HT1080 (cell line): Measurements from ENCODE around the gene NRXN3. TPM values are rescaled to one million over a fixed set of nuclear protein-coding genes. Genes with fewer than 3 reads are reported as not detected.

Experiments
- DNase-seq: peaks from one replicate; pipeline ENCODE4 v3.0.0-alpha.2; 2015; ENCODE audit warnings: low read depth
- total RNA-seq: library from RNA; depleted of rRNA; stranded (reverse); fragments of >200 nt; shearing (Covaris generic); gene quantifications from 2 replicates; pipeline ENCODE4 v1.2.3, GENCODE V29; 2014

NRXN3 gene
- total RNA-seq, 1 experiment from 2014 or later = 1.2 TPM

DNA sequence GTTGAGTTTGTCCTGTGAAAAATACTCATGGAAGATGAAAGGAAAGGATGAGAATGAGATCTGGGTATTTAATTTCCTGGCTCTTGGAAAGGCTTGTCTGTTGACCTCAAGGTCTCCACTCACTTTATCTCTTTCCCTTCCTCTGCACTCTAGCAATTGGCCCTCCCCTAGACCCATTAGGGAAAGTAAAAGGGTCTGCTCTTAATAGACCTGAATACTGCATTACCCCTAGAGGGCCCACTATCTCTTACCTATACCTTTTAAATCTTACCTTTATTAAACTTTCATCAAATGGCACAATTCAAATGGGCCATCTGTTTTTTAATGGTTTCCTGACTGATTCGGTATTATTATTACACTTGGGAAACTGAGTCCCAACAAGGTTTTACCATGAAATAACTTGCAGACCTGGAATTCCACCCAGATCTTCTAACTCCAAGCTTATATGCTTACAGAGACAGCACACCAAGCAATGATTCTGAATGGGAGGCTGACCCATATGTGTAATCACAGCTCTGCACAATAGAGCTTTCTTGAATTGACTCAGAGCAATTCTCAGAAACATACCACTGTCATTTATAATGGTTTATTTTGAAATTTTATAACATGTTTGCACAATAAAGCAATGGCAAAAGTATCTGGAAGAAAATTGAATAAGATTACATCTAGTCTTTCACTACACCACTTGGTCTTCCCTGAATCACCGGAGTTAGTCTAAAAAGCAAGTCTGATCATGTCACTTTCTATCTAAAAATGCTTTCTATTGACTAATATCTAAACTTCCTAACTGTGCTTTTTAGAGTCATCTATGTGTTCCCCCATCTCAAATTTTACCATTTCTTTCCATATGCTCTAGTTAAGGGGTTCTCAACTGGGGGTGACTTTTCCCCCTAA lies 618.5 kb downstream of the NRXN3 start:
- no peak for DNase-seq

DNA sequence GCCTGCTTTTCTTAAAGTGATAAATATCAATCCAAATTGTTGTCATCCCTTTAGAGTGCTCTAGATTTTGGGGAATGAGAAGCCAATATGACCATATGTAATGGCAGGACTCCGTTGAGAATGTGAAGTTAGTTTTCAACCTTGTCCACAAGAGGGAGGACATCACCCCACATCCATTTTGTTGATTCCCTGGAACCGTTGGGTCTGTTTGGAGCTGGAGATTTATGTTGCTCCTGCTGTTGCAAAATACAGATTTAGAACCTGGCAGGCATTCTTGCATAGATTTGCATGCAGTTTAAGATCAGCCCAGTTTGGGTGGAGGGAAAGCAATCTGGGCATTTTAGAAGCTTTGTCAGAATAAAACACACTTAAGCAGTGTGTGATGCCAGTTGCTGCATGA lies 620.1 kb downstream of the NRXN3 start:
- no peak for DNase-seq

DNA sequence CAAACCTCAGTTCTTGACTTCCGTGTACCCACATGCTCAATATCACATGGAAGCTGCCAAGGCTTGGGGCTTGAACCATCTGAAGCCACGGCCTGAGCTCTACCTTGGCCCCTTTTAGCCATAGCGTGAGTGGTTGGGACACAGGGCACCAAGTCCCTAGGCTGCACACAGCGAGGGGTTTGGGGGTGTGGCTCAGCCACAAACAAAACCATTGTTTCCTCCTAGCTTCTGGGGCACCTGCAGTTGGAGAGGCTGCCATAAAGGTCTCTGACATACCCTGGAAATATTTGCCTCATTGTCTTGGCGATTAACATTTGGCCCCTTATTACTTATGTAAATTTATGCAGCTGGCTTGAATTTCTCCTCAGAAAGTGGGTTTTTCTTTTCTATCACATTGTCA lies 628.6 kb downstream of the NRXN3 start:
- DNase-seq = no peak

DNA sequence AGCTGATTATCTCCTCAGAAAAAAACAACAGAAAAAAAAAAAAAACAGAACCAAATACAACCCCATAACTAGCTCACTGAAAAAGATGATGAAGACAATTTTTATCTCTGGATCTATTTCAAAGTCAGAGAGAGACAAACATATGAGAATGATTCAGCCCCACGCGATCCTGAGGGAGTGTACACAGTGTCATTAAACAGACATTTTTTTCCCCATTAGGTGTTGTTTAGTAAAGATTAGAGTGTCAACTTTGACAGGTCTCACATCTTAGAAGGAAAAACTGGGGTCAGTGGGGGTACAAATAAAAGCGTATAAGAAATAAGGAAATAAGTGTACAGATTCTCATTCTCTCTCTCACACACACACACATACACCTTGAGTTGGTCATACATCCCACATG lies 635.4 kb downstream of the NRXN3 start:
- no peak for DNase-seq

DNA sequence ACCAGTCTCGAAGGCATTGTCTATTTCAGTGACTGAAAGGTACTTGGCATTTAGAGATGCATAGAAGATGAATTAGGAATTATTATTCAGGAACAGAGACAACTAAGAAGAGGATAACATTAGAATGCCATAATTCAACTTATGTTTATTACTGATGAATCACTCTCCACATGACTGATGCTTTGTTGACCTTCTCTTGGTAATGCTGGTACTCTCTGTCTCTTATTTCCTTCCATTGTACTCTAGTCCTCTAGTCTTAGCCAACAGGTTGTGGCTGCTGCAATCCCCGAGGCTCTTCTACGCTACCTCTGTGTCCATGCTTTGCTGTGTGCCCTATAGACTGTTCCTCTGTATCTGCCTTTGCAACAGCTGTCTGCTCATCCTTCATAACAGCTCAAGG lies 652.9 kb downstream of the NRXN3 start:
- no peak for DNase-seq

DNA sequence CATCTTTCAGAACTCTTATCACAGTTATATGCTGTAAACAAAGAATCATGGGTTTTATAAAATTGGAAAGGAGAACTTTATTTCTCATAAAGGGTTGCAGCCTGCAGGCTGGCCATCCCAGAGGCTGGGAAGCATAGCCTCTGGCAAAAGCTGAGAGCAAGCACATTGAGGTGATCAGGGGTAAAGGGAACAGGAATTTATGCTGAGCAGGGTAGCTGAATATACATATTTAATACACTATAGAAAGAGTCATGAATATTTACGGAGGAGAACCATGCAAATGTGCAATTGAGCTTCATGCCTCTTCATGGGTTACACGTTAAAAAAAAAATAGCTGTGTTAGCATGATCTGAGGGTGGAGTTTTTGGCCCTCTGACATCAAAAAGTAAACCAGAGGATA lies 653.3 kb downstream of the NRXN3 start:
- no peak for DNase-seq

DNA sequence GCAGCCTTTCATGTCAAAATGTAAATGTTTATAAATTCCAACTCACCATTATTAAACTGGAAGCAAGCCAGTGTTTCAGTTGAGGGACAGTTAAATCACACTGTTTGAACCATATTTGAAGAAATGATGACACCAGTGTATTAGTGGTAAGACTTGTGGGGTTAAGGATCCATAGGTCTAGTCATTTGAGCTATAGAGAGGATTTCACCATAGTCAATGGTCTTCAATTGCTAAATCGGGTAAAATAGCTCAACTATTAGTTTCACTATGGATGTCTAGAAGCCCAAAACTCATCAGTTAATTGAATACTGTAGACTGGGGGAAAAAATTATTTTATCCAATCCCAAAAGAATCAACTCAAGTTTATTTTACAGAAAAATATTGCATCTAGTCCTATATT lies 659.1 kb downstream of the NRXN3 start:
- no peak for DNase-seq

DNA sequence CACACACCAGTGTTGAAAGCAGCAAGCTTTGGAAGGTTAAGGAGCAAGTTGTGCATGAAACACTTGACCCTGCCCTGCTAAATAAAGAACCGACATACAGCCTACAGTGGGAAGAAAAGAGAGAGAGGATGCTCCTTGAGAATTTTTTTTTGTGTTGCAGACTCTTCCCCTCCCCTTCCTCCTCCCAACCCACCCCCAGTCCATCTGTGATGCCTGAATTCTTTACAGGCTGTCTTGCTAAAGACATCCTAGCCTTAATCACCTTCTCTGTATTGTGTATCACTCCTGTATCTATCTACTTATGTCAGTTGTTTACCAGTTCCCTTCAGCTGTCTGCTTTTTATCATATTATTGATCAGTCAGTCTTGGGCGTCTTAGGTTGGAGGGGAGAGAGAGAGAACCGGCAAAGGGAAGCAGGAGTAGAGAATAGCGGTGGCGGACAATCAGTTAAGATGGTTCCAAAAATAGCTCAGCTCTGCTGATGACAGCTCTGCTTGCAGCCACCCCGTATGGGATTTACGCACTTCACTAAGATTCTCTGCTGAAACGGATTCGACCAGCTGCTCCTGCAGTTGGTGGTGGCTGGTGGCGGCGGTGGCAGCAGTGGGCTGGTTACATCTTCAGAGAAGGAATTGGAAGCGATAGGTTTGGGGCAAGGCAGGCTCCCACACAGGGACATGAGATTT lies 664.7 kb downstream of the NRXN3 start:
- DNase-seq = no peak

DNA sequence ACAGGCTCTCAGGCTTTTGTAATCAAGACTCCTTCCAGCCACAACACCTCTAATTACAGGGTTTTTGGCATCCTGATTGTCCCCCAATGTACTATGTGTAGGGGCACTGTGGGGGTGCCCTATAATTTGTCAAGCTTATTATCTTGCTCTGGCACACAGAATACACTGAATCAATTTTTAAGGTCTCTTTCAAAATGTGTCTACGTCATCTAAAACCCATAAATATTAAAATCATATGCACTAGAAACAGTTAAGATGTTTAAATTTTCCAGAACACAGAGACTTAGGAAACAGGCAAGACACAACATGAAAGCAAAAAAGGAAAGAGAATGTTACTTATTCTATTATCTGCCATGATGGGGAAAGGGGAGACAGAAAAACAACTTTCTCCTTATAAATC lies 665.7 kb downstream of the NRXN3 start:
- no peak for DNase-seq

DNA sequence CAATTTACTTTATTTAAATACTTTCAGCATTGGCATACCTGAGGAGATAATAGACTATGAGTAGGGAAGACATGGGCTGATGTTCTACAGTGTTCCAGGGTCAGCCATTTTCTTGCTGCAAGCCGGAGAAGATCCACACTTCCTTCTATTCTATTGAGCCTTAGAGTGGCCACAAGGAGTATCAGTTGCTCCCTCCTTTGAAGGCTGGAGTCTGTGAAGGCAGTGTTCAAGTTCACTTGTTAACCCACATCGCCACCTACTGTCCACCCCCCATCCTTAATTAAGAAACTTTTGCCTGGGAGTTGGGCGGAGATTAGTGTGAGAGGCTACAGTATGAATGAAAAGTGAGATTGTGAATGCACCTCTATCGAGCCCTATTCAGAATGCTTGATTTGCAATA lies 666.6 kb downstream of the NRXN3 start:
- DNase-seq = peak; percentile 71

DNA sequence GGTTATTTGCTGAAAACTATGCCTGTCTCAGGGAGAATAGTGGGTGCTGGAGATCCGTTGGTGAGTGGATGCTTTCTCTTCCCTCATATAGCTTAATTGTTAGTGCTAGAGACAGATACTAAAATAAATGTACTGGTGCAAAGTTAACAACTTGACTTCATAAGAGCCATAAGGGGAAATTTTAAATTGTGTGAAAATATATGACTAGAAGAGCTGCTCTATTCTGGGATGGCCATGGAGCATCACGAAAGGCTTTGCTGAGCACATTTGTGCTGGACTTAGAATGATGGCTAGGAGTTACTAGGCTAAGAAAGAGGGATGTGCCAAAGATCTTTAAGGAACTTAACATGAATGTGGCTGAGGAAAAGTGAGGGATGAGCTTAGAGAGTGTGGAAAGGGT lies 668.8 kb downstream of the NRXN3 start:
- DNase-seq = no peak

DNA sequence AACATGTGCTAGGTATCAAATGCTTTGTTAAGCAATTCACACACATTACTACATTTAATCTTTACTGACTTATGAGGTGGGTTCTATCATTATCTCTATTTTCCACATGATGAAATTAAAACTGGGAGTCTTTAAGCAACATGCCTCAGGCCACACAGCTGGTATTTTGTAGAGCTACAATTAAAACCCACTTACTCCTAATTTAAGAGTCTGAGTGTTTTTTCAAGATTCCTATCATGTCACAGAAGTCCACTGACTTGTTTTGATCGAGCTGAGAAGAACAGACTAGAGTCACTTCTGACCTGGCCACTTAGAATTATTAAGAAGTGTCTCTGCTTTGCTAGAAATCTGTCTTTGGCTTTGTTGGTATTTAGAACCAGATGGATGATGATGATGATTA lies 670.7 kb downstream of the NRXN3 start:
- DNase-seq = no peak

DNA sequence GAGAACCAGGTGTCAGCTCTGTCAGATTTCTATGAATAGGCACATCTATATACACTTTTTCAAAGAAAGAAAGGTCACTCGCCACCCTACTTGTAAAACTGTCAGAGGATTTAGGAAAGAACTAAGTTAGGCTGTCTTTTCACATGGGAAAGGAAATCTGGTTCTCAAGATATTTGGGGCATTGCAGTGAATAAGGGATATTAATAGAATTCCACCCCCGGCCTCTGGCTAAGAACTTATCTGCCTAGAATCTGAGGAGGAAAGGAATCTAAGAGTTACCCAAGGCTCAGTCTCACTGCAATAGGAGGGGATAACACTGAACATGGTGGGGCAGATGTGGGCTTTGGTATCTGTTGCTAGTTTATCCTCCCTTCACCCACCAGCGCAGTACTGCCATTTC lies 677.6 kb downstream of the NRXN3 start:
- no peak for DNase-seq

DNA sequence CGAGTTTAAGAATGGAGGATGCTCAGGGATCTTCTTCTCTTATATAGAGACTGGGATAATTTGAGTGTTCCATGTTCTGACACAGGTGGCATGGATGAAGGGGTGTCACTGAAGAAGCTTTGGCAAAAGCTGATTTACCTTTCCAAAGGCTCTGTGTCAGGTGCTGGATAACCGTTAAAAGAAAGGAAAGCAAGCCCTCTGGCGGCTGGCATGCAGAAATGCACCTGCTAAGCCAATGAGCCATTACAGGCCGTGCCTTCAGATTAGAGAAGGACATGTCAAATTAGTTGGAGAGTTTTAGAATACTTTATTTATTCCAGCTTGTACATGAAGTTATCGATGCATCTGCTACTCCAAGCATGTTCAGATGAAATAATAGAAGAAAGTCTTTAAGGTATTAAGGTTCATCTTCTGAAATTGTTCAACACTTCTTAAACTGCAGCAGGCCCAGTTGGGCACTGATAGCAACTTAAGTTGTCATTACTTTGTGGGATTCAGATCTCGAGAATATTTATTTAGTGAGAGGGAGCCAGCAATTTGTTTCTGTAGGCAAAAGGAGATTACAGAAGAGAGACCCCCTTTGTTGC lies 678.2 kb downstream of the NRXN3 start:
- peak; percentile 23 for DNase-seq

DNA sequence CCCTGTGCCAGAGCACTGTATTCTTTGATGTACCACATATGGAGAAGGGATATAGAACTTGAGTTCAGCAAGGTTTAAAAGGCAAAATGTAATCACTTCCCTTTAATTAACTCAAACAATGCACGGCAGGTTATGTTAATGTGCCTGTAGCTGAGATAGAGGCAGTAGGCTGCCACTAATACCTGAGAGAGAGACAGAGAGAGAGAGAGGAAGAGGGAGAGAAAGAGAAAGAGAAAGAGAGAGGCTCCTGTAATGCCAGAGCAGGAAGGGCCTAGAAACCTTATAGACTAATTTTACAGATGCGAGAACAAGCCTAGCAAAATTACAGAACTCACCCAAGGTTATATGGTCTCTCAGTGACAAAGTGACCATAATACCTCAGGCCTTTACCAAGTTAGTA lies 679.8 kb downstream of the NRXN3 start:
- no peak for DNase-seq

DNA sequence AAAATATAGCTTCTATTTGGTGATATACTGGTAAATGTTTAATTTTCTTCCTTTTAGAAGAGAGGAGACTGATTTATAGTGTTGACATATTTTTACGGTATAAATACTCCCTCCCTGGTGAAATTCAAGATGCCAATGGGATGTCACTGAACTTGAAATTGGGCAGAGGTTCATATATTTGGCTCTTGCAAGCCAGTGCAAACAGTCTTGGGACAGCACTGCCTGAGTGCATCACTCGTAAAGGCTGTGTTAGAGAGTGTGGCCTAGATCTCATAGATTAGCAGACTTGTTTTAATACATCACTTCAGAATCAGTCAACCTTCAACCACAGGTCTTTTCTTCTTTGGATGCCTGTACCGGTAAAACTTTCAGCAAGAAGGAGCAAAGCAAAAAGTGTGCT lies 681.0 kb downstream of the NRXN3 start:
- DNase-seq = no peak

DNA sequence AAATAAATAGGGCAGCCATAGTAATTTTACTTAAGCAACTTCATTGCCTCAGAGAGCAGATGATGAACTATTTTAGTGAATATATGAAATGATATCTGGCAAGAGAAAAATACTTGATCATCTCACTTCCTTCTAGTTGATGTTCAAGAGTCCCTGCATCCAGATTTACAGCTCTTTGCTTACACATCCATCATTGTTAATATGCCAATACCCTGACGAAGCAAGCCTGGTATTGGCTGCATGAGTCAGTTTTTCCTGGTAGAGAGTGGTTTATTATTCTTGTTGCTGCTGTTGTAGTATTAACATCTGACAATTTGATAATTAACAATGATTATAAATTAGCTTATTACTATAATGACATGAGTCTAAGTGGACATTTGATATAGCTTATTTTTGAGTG lies 681.9 kb downstream of the NRXN3 start:
- no peak for DNase-seq

DNA sequence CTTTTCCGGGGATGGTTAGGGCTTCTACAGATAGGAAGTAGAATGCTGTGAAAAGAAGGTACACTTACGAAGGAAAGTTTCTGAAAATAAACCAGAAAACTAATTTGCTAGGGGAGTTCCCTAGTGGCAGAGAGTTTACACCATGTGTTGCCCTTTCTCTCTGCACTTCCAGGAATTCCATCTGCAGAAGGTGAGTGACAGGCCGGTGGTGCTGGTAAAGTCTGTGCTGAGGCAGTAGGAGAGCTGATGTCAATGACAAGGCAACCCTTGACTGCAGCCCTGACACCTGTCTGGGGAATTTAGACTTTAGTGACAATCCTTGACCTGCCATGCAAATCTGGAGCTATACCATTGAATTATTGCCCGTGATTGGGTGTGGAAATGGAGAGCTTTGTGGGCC lies 687.8 kb downstream of the NRXN3 start:
- DNase-seq = no peak

DNA sequence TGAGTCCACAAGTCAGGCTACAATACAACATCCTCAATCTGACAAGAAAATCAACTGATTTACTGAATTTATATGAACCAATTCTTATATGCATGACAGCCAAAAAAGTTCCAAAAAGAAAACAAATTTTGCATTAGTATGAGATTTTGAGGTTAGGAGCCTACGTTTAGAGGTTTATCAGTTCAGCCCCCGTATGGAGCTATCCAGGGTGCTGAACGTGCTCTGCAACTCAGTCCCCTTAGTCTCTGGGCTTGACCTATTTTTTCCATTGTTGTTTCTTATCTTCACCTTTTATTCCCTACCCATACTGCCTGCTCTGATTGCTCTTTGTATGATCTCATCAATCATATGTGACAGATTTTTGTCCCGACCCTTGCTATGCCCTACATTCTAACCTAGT lies 693.0 kb downstream of the NRXN3 start:
- peak; percentile 43 for DNase-seq

DNA sequence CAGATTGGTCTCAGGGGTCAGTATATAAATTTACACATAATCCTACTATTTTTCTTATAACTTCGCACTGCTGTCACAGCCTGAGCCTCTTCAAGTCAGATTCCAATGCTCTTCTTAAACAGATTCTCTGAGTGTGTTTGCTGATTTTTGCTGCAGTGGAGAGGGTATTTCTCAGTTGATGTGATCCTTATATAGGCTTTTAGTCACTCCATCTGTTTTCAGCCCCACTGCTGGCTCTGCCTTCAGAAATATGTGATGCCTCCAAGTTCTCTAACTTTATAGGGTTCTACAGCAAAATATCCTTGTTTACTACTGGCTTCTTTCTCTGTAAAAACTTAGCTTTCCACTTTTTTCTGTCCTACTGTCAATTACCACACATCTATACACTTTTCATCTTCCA lies 702.7 kb downstream of the NRXN3 start:
- no peak for DNase-seq

DNA sequence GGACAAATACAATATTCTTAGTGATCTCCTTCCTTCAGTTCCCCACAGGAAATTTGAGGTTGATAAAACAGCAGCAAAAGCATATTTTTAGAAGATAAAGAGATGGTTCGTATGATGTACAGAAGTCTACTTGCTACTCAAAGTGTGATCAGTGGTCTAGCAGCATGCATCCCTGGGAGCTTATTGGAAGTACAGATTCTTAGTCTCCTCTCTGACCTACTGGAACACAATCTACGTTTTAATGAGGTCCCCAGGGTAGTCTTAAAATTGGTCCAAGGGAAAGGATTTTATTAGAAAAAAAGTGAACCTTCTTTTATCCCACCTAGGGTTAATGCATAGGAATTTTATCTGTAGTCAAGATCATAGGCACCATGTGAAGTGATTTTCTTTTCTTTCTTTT lies 703.4 kb downstream of the NRXN3 start:
- no peak for DNase-seq

DNA sequence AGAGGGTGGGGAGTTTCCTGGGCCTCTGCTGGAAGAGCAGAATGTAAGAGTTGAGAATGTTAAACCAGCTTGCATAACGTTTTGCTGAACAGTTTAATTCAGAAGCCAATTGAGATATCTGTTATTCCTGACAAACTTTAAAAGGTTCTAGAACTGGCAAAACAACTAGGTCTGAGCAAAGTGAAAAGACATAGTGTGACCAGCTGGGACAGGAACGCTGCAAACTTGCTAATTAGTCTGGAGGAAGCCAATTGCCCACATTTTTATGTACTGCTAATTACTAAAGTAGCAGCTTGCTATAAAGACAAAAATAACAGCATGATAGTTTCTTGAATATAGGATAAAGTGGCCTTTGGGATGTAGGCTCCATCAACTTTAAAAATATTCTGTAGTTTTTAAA lies 704.9 kb downstream of the NRXN3 start:
- DNase-seq = no peak

DNA sequence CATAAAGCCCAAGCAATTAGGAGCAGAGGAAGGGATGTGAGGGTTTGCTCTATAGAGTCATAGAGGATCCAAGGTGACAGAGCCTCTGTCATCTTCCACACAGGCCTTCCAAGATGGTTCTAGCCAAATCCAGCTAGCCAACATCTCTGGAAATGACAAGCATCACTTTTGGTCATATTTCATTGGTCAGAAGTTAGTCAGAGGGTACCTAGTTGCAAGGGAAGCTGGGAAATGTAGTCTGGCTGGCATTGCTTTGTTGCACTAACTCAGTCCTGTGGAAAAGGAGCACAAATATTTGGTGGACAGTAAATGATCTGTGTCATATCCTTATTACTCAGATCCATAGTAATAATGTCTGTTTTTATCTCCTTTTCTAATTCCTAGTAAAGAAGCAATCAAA lies 715.7 kb downstream of the NRXN3 start:
- DNase-seq = no peak
